ENCODE data around the gene PCK1.

PCK1 gene

DNA sequence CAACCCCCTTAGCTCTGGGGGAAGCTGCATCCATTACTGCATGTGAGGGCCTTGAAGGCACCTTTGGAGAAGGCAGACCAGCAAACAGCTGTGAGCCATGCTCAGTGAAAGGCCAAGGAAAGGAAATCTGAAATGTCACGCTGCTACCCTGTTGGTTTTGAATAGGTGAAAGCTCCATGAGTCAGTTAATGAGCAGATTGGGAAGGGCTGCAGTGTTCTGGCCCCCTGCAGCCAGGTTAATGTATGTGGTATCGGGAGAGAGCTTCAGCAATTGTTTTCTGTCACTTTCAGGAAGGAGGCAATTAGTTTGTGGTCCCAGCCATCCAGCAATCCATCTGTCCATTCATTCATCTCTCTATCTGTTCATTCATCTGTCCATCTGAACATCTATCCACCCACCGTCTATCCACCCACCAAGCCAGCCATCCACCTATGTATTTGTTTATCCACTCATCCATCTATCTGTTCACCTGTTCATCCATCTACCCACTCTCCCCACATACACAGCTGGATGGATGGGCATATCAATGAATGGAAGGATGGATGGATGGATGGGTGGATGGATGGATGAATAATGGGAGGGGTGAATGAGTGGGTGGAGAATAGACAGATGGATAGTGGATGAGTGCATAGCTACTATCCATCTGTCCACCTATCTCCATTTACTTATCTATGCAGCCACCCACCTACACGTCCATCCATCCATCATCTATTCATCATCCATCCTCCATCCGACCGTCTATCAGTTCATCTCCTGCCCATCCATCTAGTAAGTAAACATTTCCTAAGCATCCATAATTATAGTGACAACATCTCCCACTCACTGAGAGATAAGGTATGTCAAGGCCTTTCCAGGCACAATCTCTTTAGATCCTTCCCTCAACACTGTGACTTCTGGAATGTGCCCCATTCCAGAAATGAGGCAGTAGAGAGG lies 16.0 kb downstream of the PCK1 start:
- no peak for DNase-seq (ENCODE audit: low read depth in 2 of 2)

DNA sequence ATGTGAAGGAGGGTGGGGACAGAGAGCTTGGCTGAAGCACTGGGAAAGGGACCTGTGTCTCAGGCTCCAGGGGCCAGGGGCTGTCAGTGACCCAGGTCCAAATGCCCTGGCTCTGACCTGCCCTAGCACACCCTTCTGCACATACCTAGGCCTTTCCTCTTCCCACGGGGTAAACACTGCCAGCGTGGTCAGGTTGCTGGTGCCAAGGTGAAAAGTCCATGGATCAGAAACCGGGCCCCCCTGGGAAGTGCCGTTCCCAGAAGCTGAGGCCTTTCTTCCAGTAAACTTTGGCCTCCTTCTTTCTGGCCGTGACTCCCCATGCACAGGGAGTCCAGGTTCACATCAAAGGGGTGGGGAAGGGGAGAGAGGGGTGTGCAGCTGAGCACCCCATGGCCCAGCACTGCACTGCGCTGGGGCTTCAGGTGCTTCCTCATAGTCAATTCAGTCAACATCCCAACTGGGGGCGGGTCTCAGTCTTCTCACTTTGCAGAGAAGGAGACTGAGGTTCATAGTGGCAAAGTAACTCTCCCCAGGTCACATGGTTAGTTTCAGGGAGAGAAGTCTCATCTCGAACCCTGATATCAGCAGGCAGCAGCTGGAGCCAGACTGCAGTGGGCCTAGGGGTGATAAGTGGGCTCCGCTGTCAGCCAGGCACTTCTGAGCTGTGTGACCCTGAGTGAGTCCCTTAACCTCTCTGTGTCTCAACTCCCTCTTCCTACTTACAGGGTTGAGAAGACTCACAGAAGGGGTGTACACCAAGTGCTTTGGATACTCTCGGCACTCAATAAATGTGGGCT lies 17.0 kb downstream of the PCK1 start:
- DNase-seq (ENCODE audit: low read depth in 2 of 2), result no peak

DNA sequence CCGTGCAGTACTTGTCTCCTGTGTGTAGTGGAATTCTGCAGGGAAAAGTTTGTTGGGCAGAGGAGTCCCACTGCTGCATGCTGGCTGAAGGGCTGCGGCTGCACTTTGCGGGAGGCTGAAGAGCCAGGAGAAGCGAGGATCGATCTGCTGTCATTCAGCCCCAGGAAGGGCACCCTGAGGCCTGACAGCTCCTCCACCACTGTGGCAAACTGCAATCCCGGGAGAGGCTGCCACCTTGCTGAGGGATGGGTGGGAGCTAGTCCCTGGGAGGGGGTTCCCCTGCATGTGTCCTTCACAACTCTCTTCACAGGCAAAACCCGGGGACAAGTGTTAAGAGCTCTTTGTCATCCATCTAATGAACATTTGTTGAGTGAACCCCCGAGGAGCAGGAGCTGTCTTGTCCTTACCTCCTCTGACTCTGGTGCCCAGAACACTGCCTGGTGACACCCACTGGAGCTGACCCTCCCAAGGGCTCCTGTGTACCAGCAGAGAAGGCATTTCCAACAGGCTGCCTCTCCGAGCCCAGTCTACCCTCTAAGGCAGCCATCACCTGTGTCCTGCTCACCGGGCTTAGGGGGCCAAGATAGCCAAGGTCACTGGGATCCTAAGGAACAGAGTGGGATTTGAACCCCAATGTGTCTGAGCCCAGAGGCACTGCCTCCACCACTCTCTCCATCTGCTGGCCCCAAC lies 17.7 kb downstream of the PCK1 start:
- DNase-seq (ENCODE audit: low read depth in 2 of 2), result no peak

DNA sequence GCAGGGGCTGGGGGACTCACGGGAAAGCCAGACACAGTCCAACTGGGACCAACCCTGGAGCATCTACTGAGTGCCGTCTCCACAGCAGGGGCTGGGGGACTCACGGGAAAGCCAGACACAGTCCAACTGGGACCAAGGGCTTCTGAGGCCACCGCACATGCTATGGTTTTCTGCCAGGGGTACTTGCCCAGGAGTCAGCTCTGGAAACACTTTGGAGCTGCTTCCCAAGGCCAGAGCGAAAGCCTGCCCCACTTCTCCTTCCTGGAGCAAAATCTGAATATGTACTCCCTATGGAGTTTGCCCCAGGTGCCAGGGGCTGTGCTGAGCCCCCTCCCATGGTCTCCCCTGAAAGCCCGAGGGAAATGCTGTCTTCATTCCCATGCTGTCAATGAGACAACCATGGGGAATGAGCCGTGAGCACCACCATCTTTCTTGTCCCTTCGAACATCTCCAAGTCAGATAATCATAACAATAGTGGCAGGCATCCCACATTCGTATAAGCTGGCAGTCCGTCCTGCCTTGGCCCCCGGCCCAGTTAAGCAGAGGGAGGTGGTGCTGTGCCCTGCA lies 18.5 kb downstream of the PCK1 start:
- DNase-seq (ENCODE audit: low read depth in 2 of 2), result no peak

DNA sequence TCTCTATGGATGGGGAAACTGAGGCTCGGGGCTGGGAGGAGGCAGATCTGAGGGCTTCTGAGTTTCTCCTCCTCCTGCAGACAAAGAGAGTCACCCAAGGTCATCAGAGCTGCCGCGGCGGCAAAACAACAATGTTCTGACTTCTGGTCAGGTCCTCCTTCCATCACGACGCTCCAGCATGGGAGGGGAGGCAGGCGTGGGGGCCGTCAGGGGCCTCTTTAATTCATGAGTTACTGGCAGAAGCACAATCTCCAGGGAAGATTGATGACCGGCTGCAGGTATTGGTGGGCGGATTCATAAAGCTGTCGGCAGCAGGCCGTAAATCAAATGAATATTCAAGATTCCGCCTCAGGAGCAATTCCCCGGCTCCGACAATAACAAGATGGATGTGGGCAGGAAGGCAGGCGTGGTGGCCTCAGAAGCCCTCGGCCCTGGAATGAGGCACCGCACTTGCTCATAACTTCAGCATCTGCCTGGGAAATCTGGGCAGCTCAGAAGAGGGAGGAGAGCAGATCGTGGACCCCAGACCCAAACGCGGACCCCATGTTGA lies 19.1 kb downstream of the PCK1 start:
- DNase-seq (ENCODE audit: low read depth in 2 of 2), result no peak

DNA sequence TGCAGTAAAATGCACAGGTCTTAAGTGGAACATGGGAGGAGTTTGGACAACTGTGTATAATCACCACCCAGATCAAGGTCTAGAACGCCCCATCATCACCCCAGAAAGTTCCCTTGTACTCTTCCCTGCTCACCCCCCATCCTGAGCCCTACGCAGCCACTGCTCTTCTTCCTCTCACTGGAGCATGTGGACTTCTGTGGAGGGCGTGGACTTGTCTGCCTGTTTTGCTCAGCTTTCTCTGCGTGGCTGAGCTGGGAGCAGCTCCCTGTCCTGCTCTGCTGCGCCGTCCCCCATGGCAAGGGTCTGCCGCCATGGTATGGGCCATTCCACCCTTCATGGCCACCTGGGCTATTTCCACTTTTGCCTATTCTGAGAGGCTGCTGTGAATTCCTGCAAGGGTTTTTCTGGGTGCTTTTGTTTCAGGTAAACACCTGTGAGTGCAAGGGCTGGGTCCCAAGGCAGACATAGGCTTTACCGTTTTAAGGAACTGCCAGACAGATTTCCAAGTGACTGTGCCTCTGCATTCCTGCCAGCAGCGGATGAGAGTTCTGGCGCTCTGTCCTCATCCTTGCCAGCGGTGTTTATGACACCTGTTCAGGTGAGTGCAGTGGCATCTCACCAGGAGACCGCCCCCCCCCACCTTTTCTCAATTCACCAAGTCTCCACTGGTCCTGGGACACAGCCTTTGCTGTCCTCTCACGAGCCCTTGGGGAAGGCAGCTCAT lies 19.7 kb downstream of the PCK1 start:
- no peak for DNase-seq (ENCODE audit: low read depth in 2 of 2)

DNA sequence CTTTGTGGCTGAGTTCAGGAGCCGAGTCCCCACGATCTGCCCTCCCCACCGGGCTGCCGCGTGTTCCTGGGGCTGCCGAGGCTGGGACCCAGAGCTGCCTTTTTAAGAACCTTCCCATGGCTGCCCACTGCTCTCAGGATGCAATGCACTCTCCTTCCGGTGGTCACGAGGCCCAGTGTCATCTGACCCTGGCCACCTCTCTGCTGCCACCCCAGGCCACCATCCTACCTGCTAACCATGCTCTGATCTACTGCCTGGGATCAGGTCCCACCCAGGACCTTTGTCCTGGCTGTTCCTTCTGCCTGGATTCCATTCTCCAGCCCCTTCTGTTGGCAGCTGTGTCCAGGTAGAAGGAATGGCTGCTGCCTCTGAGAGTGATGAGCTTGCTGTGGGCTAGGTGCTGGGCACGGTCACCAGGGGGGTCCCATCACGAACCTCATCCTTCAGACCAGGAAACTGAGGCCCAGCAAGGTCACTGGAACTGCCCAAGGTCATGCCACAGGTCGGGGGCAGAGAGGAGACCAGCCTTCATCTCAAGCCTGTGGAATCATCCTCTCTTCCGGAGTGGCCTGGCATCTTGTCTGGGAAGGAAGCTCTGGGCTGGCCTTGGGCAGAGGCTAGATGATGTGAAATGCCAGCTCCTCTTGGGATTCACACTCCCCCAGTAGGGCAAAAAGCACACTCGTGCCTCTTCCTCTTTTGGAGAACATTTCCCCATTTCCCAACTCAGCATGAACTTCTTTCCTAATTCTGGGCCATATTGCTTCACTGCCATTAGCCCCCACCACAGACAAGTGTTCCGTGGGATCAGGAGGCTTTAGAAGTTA lies 20.5 kb downstream of the PCK1 start:
- DNase-seq (ENCODE audit: low read depth in 2 of 2), result no peak

DNA sequence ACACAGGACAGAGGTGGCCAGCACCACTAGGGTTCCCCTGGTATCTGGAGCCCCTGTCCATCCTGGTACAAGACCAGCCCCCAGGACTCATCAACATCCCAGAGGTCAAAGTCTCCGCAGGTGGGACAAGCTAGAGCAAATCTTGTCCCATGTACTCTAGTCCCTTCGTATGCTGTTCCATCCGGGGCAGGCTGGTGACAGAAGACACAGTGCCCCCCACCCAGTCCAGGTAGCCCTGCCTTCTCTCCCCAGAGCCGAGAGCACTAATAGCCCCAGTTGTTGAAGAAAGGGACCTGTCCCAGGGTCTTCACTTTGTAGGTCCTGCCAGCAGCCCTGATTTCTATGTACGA lies 21.1 kb downstream of the PCK1 start:
- no peak for DNase-seq (ENCODE audit: low read depth in 2 of 2)

DNA sequence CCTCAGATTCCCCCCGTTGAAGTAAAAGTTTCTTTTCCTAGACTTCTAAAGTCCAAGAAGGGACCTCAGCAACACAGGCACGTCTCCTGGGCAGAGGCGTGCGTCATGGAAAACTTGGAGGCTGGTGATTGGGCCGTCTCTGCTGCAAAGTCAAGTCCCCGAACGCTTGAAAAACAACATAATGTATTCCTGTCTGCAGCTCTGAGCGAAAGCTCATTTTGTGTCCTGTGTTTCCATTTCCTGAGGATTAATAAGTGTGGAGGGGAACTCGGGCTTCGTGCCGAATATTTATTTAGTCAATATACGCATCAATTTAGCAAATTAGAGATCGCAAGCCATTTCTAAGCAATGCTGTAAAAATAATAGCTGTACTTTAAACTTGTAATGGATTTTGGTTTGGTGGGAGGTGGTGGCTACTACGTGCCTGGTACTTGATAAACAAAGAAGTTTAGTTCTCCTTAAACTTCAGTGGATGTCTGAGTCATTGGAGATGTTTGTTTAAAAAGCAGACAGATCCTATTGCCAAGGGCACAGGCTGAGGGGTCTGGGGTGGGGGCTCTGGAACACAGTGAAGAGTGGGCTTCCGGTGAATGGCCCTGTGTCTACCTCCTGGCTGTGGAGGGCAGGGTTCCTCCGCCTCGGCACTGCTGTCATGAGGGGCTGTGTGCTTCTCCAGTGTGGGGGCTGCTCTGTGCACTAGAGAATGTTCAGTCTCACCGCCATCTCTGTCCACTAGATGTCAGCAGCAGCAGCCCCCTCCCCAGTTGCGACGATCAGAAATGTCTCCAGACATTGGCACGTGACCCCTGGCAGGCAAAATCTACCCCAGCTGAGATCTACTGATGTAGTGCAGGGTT lies 21.8 kb downstream of the PCK1 start:
- no peak for DNase-seq (ENCODE audit: low read depth in 2 of 2)

DNA sequence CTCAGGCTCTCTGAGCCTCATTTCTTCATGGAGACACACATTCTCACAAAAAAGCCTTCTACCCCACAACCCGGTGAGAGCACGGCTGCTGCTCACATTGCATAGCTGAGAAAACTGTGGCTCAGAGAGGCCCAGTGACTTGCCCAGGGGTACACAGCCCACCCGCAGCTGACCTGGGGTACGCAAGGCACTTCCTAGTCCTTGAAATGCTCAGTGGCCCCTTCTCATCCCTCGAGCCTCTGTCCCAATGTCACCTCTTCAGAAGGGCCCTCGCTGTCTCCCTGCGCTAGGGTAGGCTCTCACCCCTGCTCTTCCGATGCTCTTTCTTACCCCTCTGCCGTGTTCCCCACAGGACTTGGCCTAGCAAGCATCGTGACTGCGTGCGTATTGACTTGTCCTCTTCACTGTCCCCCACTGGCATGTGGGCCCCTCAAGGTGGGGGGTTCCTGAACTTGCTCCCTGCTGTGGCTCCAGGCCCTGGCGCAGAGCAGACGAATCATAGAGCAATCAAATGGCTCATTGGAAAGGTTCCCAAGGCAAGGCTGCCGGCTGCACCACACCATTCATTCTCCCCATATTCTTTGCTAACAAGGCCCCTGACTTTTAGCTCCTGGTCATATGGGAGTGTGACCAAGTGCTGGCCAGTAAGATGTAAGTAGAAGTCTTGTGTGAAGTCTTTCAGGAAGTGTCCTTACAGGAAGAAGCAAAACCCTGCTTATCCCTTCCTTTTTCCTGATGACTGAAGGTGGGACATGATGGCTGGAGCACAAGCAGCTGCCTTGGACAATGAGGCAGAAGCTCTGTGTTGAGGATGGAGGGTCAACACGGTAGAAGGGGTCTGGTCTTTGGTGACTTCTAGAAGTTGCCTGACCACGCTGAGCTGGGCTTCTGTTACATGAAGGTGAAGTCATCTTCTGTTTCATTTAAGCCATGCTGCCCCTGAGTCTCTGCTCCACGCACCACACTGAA lies 22.7 kb downstream of the PCK1 start:
- DNase-seq (ENCODE audit: low read depth in 2 of 2), result no peak

DNA sequence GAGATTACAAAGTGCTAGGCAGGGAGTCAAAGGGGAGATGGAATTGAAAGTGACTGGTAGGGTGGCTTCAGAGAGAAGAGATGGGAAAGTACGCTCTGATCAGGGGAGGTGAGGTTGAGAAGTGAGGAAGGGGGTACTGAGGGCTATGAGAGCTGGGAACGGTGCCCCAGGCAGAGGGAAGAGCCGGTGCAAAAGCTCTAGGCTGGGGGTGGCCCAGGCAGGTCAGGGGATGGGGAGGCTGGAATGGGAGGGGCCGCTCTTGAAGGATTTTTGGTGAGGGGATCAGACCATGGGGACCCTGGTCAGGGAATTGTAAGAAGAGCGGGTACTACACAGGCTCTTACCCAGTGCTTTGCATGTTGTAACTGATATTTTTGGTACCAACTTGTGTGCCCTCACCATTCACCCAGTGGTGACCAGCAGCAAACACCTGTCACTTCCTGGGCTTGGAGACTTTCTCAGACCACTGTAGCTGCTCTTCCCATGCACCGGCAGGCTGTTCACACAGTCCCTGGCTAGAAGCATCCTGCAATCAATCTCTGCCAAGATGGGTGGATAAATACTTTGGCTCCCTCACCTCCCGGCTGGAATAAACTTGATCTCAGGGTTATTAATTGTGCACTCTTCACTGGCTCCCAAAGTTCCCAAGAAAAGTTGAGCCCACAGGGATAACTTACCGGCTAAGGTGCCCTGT lies 24.0 kb downstream of the PCK1 start:
- no peak for DNase-seq (ENCODE audit: low read depth in 2 of 2)

DNA sequence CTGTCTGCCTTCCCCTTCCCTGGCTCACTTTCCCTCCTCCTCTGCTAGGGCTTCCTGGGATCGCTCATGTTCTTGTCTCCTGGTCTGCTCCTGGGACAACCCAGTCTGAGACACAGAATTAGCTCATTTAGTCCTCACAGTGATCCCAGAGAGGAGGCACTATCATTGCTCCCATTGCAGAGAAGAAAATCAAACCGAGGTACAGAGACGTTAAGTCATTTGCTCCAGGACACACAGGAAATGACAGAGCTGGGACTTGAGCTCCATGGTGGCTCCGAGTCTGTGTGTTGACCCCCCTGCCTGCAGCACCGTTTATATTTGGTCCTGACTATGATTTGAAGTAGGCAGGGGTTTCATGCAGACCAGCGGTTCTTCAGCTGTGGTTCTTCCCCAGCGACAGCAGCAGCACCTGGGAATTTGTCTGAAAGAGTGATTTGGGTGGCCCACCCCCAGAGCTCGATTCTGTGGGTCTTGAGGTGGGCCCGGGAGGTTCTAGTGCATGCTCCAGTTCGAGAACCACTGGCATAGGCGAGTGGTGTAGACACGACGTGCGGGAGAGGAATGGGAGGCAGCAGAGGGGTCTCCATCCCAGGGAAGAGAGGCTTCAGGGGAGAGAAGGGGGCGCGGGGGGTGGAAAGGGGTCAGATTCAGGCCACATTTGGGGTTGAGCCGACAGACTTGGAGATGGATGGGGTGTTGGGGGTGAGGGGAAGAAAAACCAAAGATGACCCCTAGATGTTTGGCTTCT lies 24.7 kb downstream of the PCK1 start:
- no peak for DNase-seq (ENCODE audit: low read depth in 2 of 2)

DNA sequence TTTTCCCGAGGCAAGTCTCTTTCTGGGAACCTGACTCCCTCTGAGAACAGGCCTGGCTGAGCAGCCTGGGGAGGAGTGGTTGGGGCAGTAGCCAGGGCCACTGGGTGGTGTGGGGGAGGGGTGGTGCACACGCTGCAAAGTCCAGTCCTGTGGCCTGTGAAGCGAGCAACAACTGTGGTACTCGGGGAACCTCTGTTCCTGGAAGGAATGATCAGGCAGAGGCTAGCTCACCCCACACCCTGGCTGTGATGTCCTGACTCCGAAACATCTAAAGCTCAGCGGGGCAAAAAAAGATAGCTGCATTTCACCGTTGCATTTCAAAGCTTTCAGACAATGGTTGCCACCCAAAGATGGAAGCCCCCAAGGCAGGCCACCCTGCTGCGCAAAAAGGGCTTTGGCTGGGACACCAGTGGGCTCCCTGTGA lies 25.5 kb downstream of the PCK1 start:
- no peak for DNase-seq (ENCODE audit: low read depth in 2 of 2)

DNA sequence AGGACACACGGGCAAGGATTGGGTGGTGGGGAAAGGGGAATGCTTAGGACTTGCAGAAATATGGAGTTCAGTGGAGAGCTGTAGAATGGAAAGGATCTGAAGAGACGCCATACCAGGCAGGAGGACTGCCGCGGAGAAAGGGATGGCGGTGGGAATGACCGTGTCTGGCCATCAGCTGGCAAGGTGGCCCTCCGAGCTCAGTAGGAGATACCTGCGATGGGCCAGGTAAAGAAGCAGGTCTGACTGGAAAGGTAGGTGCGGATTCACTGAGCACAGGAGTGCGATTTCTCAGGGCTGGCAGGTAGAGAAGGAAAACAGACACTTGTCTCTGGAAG lies 26.0 kb downstream of the PCK1 start:
- DNase-seq (ENCODE audit: low read depth in 2 of 2), result no peak

DNA sequence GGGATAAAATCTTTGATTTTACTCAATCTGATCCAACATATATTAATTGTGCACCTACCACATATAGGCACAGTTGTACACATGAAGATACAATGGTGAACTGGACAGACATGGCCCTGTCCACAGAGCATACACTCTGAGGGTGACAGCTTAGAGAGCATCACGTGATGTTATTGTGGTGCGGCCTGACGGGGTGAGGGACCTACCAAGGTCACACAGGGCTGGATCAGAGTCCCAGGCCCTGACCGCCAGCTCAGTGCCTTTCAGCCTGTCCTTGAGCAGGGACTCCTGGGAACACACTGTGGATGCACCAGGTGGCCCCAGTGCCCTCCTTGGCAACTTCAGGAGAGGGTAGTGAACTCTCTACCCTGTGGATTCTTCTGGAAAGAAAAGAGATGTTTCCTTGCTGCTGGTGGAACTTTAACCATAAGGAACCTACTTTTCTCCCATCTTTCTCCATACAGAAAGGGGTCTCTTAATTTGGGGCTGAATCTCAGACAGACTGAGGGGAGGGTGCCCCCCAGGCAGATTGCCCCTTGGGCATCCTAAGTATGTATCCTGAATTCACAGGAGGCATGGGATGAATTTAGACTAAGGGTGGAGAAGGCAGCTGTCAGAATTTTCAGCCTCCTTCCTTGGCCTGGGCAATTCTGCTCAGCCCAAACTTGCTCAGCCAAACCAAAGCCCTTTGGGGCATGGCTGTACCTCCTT lies 26.5 kb downstream of the PCK1 start:
- DNase-seq (ENCODE audit: low read depth in 2 of 2), result no peak

DNA sequence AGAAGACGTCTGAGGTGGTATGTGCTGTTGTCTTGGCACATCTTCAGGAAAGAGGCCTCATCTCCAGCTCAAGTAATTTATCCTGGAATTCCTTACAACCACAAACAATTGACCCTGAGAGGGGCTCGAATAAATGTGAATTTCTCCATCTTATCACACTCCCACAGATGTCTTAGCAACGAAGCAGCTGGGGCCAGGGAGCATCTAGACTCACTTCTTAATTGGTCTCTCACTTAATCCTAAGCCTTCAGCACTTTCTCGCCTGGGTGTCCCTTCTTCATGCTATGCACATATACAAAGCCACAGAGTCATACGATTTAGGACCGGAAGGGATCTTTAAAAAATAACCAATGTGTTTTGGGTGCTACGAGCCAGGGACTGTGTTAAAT lies 27.1 kb downstream of the PCK1 start:
- no peak for DNase-seq (ENCODE audit: low read depth in 2 of 2)

Measured in fibroblast of skin of left quadriceps (primary cell).